MM.1S (cell line): Measurements from ENCODE around the gene KRTAP5-8.

Experiments
- EZH2 ChIP-seq: fragments of 300-600 bp; sonication (generic); optimal IDR thresholded peaks from 2 replicates; pipeline ENCODE3; 2017; ENCODE audit warnings: low read depth, mild to moderate bottlenecking, antibody characterized with exemption, low read length, mixed read lengths
- TF ChIP-seq, protein P1 (sequence below): fragments of 300-600 bp; sonication (generic); IDR thresholded peaks from 2 replicates; pipeline ENCODE4 v1.5.1; 2016; ENCODE audit warnings: antibody characterized with exemption, low read length, mixed read lengths

DNA sequence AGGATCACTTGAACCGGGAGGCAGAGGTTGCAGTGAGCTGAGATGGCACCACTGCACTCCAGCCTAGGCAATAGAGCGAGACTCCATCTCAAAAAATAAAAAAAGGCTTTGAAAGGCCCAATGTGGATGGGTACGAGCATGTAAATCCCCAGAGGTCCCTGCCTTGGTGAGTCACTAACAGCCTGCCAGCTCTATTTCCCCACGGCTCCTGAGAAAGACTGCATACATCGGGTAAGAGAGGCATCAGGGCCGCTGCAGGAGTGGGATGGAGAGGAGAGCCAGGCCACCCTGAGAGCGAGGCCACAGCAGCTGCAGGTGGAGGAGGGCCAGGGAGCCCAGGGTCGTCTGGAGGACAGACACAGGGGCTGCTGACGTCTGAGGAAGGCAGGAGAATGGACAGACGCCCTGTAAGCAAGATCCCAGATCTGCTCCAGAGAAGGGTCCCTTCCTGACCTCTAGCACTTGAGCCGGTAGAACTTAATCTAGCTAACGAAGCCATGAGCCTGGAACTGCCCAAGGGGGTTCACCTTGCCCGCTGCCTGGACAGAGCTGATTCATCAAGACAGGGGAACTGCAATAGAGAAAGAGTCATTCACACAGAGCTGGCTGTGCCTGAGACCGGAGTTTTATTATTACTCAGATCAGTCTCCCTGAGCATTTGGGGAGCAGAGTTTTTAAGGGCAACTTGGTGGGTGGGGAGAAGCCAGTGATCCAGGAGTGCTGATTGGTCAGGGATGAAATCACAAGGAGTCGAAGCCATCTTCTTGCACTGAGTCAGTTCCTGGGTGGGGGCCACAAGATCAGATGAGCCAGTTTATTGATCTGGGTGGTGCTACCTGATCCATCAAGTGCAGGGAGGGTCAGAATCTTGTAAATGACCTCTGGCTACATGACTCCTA, 5.3 kb downstream of the KRTAP5-8 start:
- TF ChIP-seq EZH2, result no peak
- TF ChIP-seq, protein P1, sequence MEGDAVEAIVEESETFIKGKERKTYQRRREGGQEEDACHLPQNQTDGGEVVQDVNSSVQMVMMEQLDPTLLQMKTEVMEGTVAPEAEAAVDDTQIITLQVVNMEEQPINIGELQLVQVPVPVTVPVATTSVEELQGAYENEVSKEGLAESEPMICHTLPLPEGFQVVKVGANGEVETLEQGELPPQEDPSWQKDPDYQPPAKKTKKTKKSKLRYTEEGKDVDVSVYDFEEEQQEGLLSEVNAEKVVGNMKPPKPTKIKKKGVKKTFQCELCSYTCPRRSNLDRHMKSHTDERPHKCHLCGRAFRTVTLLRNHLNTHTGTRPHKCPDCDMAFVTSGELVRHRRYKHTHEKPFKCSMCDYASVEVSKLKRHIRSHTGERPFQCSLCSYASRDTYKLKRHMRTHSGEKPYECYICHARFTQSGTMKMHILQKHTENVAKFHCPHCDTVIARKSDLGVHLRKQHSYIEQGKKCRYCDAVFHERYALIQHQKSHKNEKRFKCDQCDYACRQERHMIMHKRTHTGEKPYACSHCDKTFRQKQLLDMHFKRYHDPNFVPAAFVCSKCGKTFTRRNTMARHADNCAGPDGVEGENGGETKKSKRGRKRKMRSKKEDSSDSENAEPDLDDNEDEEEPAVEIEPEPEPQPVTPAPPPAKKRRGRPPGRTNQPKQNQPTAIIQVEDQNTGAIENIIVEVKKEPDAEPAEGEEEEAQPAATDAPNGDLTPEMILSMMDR, result no peak
